ENCODE data around the gene PLP1.

GRCh38 chrX:103730147-103730795 is 46.4 kb upstream of the PLP1 start:
- TF ChIP-seq YY1 (IDR thresholded peaks at IDR 0.05; ENCODE audit: insufficient read depth, insufficient read length) (no peak), ZNF274 (IDR thresholded peaks at IDR 0.05; ENCODE audit: low read depth, low read length) (no peak)

Measured in NT2/D1 (cell line).